Tibial nerve (tissue), 4 donors: ENCODE measurements around the gene CYP4F3. TPM values are rescaled to one million over a fixed set of nuclear protein-coding genes. Genes with fewer than 3 reads are reported as not detected.
"Not testable (repeated sequence)": the region's sequence is repeated elsewhere in the genome, so short reads cannot be mapped to it uniquely, and the experiment has no call there.

Experiments
- DNase-seq, 2 donors: peaks; one replicate each; pipeline ENCODE4 v3.0.0-alpha.2; 2019; ENCODE audit warnings: low spot score in 2 of 2
- H3K27ac ChIP-seq, 4 donors: fragments of 200-600 bp; sonication (generic) in 3 of 4; one replicate each; pipeline ENCODE4 v1.5.1; 2017 to 2019; ENCODE audit warnings: mild to moderate bottlenecking in 1 of 4
- H3K27me3 ChIP-seq, 2 donors: fragments of 200-600 bp; sonication (generic) in 1 of 2; one replicate each; pipeline versions ENCODE4 v1.5.1 to v1.6.0; 2017 to 2019
- H3K36me3 ChIP-seq, 3 donors: fragments of 200-600 bp; sonication (generic); one replicate each; pipeline ENCODE4 v1.5.1; 2018 to 2019
- H3K4me1 ChIP-seq, 4 donors: fragments of 200-600 bp; sonication (generic) in 3 of 4; one replicate each; pipeline ENCODE4 v1.5.1; 2017 to 2019
- H3K4me3 ChIP-seq, 4 donors: fragments of 200-600 bp; sonication (generic) in 3 of 4; one replicate each; pipeline ENCODE4 v1.5.1; 2017 to 2019; ENCODE audit warnings: mild to moderate bottlenecking in 1 of 4, moderate library complexity in 1 of 4
- H3K9me3 ChIP-seq, 4 donors: fragments of 200-600 bp; sonication (generic) in 3 of 4; one replicate each; pipeline ENCODE4 v1.5.1; 2017 to 2019
- EP300 ChIP-seq, 2 donors: sonication (generic); formaldehyde crosslinking; IDR thresholded peaks; one replicate each; pipeline ENCODE4 v1.6.1; 2017; ENCODE audit warnings: antibody characterized with exemption in 2 of 2, mild to moderate bottlenecking in 1 of 2
- POLR2A ChIP-seq, 2 donors: fragments of 450-650 bp; IDR thresholded peaks; one replicate each; pipeline ENCODE4 v1.6.1; 2017; ENCODE audit warnings: antibody characterized with exemption in 2 of 2, mild to moderate bottlenecking in 2 of 2, moderate library complexity in 2 of 2
- WGBS, 2 donors: methylation state at CpG; one replicate each; pipeline ENCODE4 v1.1.5; 2018; 5-methylcytosine and 5-hydroxymethylcytosine counted together
- total RNA-seq, 4 donors: library from RNA; depleted of rRNA; stranded (reverse); fragments of >200 nt; gene quantifications; one replicate each; pipeline ENCODE4 v1.1.0, GENCODE V29; 2016
- TF ChIP-seq, protein P1 (sequence below), 5 experiments: fragments of 200-600 bp in 3 of 5; fragments of 450-650 bp in 2 of 5; sonication (generic) in 3 of 5; IDR thresholded peaks; one replicate each; pipeline ENCODE4 v1.5.1; 2016 to 2019; ENCODE audit warnings: antibody characterized with exemption in 5 of 5, mild to moderate bottlenecking in 3 of 5, moderate library complexity in 2 of 5

Gene CYP4F3
- 10 to 100 TPM in 2 of 4 donors, 1 to 10 TPM in 1, not detected in 1; 3.3 to 19.7 (median 13.0) TPM for total RNA-seq

- H3K9me3 ChIP-seq: no peaks in the 10 kb centered on the region
- H3K4me1 ChIP-seq: peaks cover 0 to 21% (median 3%) of the 10 kb centered on the region in 4 donors
- TF ChIP-seq EP300 (IDR thresholded peaks at IDR 0.05): no peak
- no peak for TF ChIP-seq POLR2A (IDR thresholded peaks at IDR 0.05)
- TF ChIP-seq, protein P1, sequence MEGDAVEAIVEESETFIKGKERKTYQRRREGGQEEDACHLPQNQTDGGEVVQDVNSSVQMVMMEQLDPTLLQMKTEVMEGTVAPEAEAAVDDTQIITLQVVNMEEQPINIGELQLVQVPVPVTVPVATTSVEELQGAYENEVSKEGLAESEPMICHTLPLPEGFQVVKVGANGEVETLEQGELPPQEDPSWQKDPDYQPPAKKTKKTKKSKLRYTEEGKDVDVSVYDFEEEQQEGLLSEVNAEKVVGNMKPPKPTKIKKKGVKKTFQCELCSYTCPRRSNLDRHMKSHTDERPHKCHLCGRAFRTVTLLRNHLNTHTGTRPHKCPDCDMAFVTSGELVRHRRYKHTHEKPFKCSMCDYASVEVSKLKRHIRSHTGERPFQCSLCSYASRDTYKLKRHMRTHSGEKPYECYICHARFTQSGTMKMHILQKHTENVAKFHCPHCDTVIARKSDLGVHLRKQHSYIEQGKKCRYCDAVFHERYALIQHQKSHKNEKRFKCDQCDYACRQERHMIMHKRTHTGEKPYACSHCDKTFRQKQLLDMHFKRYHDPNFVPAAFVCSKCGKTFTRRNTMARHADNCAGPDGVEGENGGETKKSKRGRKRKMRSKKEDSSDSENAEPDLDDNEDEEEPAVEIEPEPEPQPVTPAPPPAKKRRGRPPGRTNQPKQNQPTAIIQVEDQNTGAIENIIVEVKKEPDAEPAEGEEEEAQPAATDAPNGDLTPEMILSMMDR (IDR thresholded peaks at IDR 0.05): no peak
- no peaks in the 10 kb centered on the region for H3K27me3 ChIP-seq
- H3K36me3 ChIP-seq: no peaks in the 10 kb centered on the region
- peak within 1 kb of the TSS in 2 of 4 donors; percentile 71 for H3K27ac ChIP-seq
- peak; percentile 46 to 62 for DNase-seq
- 51 to 52% methylated on average over 4 to 6 of the region's 6 CpGs for WGBS, 2 donors
- H3K4me3 ChIP-seq: no peak within 1 kb of the TSS
Observed at GRCh38 chr19:15640294-15640903, at the start of gene CYP4F3. Gene CYP4F3, plus strand, starts transcription at chr19:15640897. Its CDS starts 519 bp downstream, at chr19:15641416.

DNA sequence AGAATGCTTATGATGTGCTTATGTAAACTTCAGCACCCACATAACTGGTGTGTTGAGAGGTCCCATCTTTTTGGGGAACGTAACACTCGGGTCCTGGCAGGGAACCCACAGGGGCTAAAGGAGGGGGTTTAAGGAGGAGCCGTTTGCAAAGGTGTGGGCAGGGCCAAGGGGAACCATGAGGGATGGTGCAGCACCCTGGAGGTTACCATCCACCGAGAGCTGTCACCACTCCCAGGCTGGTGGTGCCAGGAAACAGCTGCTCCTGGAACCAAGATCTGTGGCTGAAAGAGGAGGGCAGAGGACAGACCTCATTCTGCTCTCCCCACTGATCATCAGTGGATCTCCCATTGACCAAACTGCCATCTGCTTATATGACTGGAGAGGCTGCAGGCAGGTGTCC lies 48.9 kb upstream of the CYP4F3 start:
- H3K4me1 ChIP-seq: no peaks in the 10 kb centered on the region
- H3K27ac ChIP-seq: no peak overlapping the region
- no peaks in the 10 kb centered on the region for H3K27me3 ChIP-seq
- no peak for DNase-seq
- TF ChIP-seq EP300 (IDR thresholded peaks at IDR 0.05): no peak
- no peak for TF ChIP-seq POLR2A (IDR thresholded peaks at IDR 0.05)
- TF ChIP-seq, protein P1 (IDR thresholded peaks at IDR 0.05): no peak
- no peak overlapping the region for H3K4me3 ChIP-seq
- H3K9me3 ChIP-seq: peaks cover 0 to 23% (median 0%) of the 10 kb centered on the region in 4 donors
- no peaks in the 10 kb centered on the region for H3K36me3 ChIP-seq
- WGBS, 2 donors: 61 to 69% methylated on average over 4 of the region's 4 CpGs

GRCh38 chr19:15592506-15592905 lies 48.2 kb upstream of the CYP4F3 start:
- not testable (repeated sequence) for H3K27me3 ChIP-seq, DNase-seq, H3K4me1 ChIP-seq, H3K36me3 ChIP-seq, H3K4me3 ChIP-seq, H3K27ac ChIP-seq
- 35 to 37% methylated on average over 5 of the region's 5 CpGs for WGBS, 2 donors
- H3K9me3 ChIP-seq: peaks cover 0 to 27% (median 0%) of the 10 kb centered on the region in 4 donors

GRCh38 chr19:15593766-15594165 lies 46.9 kb upstream of the CYP4F3 start:
- H3K9me3 ChIP-seq: peaks cover 0 to 27% (median 0%) of the 10 kb centered on the region in 4 donors
- WGBS, 2 donors: 66 to 84% methylated on average over 4 of the region's 4 CpGs
- not testable (repeated sequence) for H3K36me3 ChIP-seq

DNA sequence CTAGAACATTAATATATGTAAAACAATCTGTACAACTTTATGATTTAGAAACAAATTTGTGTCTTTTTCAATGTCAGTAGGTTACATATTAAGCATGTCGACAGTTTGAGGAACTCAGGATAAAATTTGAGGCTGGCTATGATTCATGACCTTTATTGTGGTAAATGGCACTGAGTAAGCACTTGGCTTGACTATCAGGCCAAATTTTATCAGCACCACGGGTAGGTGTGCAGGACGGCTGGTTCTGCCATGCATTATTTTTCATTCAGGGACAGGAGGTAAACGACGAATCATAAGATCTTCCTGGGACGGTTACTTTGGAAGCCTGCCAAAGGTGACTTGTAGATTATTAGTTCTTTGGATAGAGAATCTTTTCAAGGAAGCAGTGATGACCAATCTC lies 45.6 kb upstream of the CYP4F3 start:
- no peak overlapping the region for H3K27ac ChIP-seq
- peaks cover 0 to 27% (median 0%) of the 10 kb centered on the region in 4 donors for H3K9me3 ChIP-seq
- no peak overlapping the region for H3K4me3 ChIP-seq
- WGBS, 2 donors: 48 to 64% methylated on average over 6 of the region's 6 CpGs
- no peaks in the 10 kb centered on the region for H3K4me1 ChIP-seq
- TF ChIP-seq, protein P1 (IDR thresholded peaks at IDR 0.05): no peak
- TF ChIP-seq EP300 (IDR thresholded peaks at IDR 0.05) (no peak), POLR2A (IDR thresholded peaks at IDR 0.05) (no peak)
- H3K27me3 ChIP-seq: no peaks in the 10 kb centered on the region
- no peak for DNase-seq
- no peaks in the 10 kb centered on the region for H3K36me3 ChIP-seq

More at GRCh38 chr19:15593766-15594165, 46.9 kb upstream of the CYP4F3 start:
- not testable (repeated sequence) for H3K27me3 ChIP-seq, H3K27ac ChIP-seq, H3K4me3 ChIP-seq, H3K4me1 ChIP-seq, DNase-seq

DNA sequence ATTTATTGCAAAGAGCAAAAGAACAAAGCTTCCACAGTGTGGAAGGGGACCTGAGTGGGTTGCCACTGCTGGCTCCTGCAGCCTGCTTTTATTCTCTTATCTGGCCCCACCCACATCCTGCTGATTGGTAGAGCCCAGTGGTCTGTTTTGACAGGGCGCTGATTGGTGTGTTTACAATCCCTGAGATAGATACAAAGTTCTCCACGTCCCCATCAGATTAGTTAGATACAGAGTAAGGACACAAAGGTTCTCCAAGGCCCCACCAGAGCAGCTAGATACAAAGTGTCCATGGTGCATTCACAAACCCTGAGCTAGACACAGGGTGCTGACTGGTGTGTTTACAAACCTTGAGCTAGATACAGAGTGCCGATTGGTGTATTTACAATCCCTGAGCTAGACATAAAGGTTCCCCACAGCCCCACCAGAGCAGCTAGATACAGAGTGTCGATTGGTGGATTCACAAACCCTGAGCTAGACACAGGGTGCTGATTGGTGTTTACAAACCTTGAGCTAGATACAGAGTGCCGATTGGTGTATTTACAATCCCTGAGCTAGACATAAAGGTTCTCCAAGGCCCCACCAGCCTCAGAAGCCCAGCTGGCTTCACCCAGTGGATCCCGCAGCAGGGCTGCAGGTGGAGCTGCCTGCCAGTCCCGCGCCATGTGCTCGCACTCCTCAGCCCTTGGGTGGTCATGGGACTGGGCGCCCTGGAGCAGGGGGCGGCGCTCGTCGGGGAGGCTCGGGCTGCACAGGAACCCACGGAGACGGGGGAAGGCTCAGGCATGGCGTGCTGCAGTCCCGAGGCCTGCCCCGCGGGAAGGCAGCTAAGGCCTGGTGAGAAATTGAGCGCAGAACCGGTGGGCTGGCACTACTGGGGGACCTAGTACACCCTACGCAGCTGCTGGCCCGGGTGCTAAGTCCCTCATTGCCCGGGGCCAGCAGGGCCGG lies 32.4 kb upstream of the CYP4F3 start:
- H3K4me1 ChIP-seq, H3K27me3 ChIP-seq, DNase-seq, H3K36me3 ChIP-seq, H3K4me3 ChIP-seq, H3K27ac ChIP-seq, H3K9me3 ChIP-seq: not testable (repeated sequence)
- 88 to 90% methylated on average over 17 to 24 of the region's 27 CpGs for WGBS, 2 donors
